ENCODE data around the gene SH3BP5.
"Not testable (repeated sequence)": the region's sequence is repeated elsewhere in the genome, so short reads cannot be mapped to it uniquely, and the experiment has no call there.

SH3BP5 gene, protein sequence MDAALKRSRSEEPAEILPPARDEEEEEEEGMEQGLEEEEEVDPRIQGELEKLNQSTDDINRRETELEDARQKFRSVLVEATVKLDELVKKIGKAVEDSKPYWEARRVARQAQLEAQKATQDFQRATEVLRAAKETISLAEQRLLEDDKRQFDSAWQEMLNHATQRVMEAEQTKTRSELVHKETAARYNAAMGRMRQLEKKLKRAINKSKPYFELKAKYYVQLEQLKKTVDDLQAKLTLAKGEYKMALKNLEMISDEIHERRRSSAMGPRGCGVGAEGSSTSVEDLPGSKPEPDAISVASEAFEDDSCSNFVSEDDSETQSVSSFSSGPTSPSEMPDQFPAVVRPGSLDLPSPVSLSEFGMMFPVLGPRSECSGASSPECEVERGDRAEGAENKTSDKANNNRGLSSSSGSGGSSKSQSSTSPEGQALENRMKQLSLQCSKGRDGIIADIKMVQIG

DNA sequence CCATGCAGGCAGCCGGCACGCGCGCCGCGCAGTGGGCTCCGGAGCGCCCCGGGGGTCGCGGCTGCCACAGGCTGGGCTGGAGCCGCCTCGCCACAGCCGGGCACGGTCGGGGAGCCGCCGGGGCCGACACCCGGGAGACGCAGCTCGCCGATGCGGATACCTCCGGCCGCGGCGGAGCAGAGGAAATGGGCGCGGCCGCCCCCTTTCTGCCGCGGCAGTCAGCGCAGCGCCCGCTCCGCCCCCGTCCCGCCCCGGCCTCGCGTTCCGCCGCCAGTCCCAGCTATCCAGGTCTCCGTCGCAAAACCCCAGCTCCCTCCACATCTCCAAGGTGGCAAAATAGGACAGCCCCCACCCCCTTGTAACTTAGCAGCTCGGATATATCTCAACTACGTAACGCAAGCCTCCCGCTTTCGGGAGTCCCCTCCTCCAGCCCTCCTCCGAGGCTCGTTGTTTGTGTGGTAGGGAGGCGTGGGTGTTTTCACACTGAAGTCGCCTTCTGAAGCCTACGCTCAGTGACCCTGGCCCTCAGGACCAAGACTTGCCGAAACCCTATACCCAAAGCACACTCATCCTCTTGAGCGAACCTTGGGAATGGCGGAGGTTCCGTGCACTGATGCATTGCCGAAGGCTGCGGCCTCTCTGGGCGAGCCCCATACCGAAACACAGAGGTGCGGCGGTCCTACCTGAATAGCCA lies at the start of gene SH3BP5:
Gene SH3BP5 (minus strand): TSS at position 182 of the 694 bp plus-strand sequence. CDS start 178 bp downstream, at position 4.
- DNase-seq, result peak; percentile 63

DNA sequence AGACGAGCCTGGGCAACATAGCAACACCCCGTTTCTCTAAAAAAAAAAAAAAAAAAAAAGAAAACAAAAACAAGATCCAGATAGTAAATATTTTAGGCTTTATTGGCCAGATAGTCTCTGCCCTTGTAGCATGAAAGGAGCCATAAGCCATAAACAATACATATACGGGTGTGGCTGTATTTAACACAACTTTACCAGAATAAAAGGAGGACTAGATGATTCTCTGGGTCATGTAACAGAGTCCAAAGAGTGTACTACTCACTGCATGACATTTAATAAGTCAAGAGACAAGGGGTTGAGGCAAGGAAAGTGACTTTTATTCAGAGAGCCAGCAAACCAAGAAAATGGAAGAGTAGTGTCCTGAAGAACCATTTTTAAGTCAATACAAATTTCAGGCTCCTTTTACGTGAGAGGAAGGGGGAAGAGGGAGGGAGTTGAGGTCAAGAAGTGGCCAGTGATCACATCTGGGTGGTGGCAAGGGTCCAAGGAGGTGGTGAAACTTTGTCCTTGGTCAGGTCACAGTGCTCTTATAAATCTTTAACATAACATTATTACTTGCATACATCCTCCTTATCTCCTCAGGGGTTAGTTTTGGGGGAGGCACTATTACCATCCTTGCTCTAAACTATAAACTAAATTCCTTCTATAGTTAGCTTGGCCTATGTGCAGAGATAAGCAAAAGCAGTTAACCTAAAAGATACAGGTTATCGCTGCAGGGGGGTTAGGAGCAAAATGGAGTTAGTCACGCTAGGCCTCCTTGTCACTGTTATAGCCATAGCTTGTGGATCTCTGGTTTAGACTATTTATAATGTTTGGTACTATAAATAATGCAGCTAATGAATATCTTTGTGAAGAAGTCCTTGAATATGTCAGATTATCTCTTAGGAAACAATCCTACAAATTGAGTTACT lies 48.8 kb upstream of the SH3BP5 start:
- no peak for DNase-seq

DNA sequence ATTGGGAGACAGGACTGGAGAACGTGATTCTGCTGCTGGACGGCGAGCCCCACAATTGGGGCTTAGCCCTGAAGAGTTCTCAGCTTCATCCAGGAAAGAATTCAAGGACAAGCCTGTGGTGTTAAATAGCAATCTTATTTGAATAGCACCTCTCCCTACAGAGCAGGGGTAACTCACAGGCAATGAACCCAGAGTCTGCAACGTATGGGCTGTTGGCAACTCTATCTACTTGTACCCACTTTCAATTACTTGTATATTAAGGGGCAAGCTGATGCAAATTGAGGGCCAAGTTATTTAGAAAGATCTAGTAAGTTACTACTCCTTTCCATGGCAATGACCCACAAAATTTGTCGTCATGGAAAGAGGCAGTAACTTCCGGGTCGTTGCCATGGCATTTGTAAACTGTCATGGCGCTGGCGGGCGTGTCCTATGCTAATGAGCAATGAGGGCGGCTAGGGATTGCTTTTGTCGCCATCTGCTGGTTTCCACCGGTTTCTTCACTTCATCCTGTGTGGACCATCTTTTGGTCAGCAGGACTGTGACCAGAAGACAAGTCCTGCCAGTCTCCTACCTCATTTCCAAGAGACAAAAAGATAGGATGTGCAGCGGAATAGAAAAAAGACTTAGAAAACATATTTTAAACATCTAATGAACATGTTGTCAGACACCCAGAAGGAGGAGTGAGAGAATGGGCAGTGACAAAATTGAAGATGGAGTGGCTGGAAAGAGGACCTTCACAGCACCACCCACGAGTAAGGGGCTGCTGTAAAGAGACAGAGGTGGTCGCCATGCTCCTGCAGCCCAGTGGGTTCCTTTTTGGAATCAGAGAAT lies 45.8 kb upstream of the SH3BP5 start:
- peak; percentile 91 for DNase-seq

DNA sequence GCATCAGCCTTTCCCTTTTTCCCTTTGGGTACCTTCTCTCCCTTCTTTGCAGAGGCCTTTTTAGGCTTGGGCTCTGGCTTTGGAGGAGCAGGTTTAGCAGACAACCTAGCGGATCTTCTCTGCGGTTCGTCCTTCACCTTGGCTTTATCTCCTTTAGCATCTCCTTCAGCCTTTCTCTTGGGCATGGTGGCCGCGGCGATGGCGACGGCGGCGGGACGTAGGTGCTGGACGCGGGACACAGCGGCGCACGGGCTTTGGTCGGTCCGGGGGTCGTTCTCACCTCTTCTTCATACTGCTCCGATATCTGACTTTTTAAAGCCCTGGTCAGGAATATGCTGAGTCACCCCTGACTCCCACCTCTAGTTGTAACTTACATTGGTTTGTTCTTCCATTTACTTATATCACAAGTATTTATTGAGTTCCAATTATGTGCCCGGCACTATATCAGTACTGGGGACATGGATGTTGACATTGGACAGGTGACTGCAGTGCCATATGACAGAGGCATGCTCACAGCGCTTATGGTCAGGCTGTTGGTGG lies 43.1 kb upstream of the SH3BP5 start:
- DNase-seq, result no peak

DNA sequence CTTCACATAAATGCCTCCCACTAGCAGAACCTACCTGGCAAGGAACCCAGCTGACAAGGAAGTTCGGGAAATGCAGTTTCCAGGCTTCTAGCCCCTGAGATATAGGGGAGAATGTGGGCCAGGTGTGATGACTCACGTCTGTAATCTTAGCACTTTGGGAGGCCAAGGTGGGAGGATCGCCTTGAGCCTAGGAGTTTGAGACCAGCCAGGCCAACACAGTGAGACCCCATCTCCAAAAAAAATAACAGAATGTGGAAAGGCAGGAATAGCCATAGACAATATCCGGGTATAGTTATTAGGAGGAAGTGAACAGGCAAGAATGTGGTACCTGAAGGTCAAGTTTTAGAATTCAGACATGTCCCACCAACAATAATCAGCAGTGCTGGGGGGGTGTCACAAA lies 40.5 kb upstream of the SH3BP5 start:
- DNase-seq, result no peak

DNA sequence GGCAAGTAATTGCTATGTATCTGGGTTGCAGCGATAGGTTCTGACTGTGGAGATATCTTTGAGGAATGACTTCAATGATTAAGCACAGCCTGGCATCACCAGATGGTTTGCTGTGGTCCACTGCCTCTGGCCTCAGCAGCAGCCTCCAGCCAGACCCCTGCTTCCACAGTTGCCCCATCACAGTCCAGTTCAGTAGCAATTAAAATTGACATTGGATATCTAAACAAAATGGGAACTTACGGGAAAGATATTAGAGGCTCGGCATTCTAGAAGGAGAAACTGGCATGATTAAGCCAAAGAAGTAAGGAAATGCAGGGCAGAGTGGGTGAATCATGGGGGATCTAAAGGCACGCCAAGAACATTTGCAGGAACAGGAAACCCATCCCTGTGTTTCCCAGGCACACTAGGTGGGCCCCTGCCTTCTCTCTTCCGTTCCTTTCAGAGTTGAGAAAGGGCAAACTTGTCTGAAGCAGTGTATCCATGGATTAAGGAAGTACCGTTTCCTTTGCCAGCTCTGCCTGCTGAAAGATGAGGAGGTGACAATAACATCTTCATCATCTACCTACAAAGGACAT lies 36.3 kb upstream of the SH3BP5 start:
- DNase-seq, result no peak

DNA sequence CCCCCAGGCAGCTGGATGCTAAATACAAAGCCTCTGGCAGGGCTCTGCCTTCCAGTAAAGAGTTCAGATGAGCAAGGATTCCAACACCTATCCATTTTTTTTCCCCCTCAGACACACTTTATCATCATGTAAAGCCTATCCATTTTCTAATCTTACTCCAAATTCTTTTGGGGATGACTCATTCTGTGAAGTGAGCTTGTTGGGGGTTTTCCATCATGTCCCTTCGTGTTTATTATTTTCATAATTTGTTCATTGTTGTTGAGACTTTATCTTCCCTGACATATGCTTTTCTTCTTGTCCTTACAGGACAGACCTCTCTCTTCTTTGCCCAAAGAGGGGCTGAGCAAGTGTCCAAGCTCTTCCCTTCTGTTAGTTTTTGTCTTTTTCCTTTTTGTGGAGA lies 34.7 kb upstream of the SH3BP5 start:
- no peak for DNase-seq

DNA sequence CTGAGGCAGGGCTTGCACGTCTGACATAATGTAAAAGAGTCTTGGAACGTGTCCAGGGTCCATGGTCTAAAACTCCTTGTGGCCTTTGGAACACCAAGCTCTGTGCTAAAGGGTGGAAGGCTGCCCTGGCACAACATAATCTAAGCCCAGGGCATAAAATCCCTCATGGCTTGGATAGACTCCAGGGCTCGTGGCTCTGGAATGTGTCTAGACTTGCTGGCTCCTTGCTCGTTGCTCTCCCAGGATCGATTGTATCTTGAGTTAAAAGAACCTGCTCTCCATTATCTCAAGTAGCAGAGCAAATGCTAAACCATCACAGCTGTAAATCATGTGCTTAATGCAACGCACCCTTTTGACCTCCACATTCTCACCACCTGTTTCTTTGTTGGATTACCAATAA lies 31.7 kb upstream of the SH3BP5 start:
- not testable (repeated sequence) for DNase-seq

DNA sequence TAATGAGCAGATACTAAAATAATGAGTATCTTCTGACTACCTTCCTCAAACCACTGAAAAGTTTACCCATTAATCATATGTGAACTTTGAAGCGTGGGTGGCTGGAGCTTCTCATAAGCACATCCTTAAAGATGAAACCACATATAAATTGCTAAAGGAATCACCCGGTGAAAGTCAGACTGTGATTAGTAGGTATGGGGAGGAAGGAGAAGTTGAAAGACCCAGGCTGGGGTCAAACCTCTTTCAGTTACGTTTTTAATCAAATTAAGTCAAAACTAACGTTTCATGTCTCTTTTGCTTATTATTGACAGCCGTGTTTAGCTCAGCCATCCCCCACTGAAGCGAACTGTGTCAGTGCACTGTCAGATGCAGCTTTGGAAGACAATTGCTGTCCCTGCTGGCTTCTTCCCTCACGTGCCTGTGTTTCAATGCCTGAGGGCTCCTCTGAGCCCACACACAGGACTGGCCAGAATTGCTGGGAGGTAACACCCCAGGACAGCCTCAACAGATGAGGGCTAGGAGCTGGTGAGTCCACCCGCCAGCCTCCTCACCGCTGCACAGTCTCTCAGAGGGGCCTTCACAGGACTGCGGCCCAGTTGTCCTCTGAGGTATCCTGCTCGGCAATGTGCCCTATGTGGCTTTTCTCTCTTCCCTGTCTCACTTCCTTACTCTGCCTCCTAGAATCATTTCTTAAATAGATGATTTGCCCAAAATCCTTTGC lies 29.3 kb upstream of the SH3BP5 start:
- DNase-seq, result no peak

DNA sequence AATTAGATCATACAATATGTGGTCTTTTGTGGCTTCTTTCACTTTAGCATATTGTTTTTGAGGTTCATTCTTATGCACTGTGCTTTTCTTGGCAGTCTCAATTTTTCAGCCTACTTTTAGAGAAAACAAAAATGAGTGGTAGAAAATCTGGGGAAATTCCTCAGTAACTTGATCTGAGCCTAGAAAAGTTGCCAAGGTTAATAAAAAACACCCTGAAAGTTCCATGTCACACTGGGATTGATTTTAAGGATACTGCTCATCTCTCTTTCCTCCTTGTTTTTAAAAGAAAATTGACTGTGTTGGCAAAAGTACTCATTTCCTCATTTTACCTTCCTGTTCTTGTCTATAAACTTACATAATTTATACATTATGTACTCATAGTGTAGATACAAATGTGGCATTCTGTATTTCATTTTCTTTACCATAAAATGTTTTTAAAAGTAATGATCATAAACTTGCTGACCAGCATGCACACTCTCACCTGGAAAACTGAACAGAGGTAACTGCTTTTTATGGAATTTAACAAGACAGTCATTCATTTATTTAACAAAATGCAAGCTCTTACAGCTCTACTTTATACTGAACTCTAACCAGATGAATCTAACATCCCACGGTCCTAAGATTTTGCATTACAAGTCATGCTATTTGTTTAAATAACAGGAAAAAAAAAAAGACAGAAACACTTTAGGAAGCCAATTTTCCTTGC lies 28.6 kb upstream of the SH3BP5 start:
- no peak for DNase-seq

DNA sequence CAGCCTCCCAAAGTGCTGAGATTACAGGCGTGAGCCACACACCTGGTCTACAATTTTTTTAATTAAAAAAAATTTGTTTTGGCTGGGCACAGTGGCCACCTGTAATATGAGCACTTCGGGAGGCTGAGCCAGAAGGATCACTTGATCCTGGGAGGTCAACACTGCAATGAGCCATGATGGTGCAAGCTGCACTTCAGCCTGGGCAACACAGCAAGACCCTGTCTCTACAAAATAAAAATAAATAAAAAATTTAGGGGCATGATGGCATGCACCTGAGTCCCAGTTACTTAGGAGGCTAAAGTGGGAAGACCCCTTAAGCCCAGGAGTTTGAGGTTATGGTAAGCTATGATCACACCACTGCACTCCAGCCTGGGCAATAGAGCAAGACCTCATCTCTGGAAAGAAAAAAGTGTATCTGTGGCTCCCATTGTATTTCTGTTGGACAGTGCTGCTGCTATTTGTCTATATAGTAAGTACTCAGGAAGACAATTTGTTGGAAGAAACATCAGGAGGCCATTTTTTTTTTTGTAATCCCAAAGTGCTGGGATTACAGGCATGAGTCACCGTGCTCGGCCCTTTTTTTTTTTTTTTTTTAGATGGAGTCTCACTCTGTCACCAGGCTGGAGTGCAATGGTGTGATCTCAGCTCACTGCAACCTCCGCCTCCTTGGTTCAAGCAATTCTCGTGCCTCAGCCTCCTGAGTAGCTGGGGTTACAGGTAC lies 27.5 kb upstream of the SH3BP5 start:
- DNase-seq, result no peak

DNA sequence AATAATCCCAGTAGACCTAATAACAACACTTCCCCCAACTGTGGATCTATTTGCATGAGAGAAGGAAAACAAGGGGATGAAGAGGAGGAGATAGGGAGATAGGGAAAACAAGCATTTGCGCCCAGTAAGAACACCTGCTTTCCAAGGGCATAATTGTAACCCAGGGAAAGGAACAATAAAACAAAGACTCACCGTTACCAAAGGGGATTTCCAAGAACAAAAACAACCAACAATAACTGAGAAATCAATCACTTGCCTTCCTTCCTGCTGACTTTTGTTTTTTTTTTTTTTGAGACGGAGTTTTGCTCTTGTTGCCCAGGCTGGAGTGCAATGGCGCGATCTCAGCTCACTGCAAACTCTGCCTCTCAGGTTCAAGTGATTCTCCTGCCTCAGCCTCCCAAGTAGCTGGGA lies 24.3 kb upstream of the SH3BP5 start:
- not testable (repeated sequence) for DNase-seq

DNA sequence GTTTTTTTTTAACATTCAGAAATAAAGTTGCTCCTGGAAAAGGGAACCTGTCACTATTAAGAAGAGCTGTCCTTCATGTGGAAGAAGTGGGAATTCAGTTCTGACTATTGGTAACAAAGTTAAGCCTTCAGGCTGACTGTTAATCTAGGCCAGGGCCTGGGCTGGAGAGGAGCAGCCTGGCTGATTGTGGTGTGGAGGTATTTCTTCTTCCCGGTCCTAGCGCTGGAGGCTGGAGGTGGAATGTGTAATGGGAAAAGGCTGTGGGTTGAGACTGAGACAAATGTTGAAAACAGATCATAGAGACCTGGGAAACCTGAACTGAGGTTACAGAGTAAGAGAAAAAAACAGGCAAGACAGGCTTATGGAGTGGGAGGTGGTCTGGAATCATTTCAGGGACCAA lies 23.8 kb upstream of the SH3BP5 start:
- no peak for DNase-seq

DNA sequence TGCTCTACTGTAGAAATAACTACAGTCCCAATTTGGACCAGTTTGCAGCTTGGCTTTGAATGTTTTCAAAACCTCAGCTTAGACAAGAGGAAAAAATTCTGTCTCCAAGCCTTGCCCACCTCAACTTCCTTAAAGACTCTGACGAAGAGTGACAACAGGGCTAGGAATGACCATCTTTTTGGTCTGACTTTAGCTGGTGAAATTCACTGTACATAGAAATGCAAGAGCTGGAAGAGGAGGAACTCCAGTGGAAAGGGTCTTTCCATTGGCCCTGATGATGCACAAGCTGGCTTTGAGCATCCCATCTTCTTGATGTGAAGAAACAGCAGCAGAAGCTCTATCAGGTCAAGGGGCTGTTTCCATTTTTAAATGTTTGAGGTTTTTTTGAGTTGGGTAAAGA lies 22.7 kb upstream of the SH3BP5 start:
- no peak for DNase-seq

DNA sequence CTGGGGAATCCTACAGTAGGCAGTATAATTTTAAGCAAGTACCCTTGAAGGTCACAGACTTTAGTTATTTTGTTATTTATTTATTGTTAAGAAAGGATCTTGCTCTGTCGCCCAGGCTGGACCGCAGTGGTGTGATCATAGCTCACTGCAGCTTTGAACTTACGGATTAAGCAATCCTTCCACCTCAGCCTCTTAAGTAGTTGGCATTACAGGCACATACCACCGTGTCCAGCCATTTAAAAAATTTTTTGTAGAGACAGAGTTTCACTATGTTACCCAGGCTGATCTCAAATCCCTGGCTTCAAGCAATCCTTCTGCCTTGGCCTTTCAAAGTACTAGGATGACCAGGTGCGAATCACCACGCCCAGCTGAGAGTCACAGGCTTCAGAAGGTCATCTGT lies 22.1 kb upstream of the SH3BP5 start:
- no peak for DNase-seq

DNA sequence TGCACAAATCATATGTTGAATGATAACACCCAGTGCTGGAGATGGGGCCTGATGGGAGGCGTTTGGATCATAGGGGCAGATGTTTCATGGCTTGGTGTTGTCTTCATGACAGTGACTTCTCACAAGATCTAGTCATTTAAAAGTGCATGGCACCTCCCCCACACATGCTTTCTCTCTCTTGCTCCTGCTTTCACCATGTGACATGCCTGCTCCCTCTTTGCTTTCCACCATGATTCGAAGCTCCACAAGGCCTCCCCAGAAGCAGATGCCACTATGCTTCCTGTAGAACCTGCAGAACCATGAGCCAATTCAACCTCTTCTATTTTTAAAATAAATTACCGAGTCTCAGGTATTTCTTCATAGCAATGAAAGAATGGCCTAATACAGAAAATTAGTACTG lies 17.8 kb upstream of the SH3BP5 start:
- no peak for DNase-seq

DNA sequence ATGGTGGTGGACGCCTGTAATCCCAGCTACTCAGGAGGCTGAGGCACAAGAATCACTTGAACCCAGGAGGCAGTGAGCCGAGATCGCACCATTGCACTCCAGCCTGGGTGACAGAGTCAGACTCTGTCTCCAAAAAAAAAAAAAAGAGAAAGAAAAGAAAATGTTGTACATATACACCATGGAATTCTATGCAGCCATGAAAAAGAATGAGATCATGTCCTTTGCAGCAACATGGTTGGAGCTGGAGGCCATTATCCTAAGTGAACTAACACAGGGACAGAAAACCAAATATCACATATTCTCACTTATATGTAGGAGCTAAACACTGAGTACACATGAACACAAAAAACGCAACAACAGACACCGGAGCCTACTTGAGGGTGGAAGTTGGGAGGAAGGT lies 17.1 kb upstream of the SH3BP5 start:
- not testable (repeated sequence) for DNase-seq

DNA sequence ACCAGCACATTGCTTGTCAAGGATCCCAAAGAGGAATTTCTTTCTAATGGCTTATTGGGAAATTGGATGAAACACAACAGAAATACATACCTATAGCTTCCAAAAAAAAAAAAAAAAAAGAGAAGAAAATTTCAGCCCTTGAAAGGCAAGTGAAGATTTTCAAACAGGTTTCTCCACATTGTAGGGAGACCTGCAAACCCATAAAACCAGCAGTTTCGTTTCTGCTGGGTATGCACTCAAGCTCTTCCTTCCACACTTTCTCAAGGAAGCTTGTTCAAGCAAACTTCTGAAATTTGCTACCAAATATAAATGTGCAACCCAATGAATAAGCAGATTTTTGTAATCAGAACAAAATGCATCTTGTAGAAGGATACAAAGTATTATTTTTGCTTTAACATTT lies 15.9 kb upstream of the SH3BP5 start:
- no peak for DNase-seq

DNA sequence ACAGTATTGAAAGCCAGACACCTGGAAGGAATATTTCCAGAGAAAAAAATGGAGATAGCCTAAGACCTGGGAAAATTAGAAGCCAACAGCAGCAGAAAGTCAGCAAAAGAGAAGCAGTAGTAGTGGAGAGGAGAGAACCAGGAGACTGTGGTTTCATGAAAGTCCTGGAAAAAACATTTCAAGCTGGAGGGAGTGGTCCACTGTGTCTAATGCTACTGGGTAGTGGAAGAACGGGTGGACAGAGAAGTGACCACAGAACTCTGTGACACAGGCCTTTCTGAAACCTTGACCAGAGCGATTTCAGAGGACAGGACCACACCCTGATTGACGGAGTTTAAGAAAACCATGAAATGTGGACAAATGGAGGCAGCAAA lies 15.3 kb upstream of the SH3BP5 start:
- DNase-seq, result no peak
